ENCODE measurements around the gene FGA.
A peak's percentile ranks its signal among the peaks of the same experiment; 100 is the strongest.
"Not testable (repeated sequence)": the region's sequence is repeated elsewhere in the genome, so short reads cannot be mapped to it uniquely, and the experiment has no call there.

Gene FGA

DNA sequence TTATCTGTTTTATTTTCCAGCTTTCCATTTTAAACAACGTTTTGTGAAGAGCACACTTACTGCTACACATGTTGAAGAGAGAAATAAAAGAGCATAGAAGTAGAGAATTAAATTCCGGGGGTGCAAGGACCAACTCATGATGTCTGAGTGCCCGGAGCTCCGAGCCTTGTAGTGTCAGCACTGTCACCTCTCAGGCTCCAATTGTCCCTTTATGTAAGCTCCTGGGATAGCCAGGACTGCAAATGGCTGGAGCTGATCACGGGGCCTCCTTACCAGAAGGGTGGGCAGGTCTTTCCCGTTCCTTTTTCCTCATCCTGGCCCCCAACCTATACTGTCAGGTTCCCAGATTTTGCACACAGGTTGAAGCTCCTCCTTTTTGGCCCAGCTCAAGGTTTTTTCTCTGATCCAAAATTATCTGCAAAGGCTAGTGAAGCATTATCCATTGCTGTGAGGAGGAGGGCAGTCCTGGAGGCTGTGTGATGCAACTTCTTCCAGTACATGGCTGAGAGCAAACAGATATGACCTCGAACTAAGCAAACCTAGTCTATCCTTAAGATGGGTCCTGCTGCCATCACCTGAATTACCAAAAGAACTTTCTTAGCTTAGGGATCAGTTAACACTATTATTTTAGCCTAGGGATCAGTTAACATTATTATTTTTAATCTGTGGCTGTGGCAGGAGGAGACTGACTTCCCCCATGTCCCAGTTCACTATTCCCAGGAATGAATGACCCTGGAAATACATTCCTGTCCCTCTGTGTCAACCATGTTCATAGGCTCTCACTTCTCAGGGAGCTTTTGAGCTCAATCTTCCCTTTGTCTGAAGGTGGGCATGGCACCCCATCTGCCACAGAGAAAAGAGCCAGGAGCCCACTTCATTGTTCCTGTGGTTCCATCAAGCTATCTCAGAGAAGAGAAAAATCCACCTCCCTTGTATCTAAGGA lies 22.2 kb upstream of the FGA start, which contains the start of gene FGG:
FGG (minus strand) TSS at position 185 of the 943 bp plus-strand sequence; CDS start at position 138, 47 bp downstream.
- Mint-ChIP-seq H3K4me3 (no peak within 1 kb of the TSS), H3K27ac (no peak within 1 kb of the TSS), H3K9me3 (no peaks in the 10 kb centered on the region), H3K4me1 (peaks cover 8% of the 10 kb centered on the region), H3K27me3 (peaks cover 9% of the 10 kb centered on the region)
- no peak for ATAC-seq
- DNase-seq, result no peak

DNA sequence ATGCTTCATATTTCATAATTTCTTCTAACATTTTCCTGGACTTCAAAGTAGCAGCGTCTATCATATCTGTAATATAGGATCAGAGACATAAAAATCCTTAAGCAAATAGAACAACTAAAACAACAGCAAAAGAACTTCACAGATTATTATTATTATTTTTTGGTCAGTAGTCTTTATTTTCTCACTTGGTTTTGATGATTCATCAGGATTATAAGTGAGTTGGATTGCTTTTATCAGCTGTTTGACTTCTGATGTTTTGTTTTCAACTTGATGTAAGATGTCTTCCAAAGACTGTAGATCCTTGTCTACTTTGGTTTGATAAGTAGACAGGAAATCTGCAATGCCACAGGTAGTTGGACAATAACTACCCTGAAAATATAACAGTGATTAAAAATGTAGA lies 21.3 kb upstream of the FGA start:
- H3K4me1 Mint-ChIP-seq, result peaks cover 3% of the 10 kb centered on the region
- H3K9me3 Mint-ChIP-seq, result no peaks in the 10 kb centered on the region
- peaks cover 9% of the 10 kb centered on the region for H3K27me3 Mint-ChIP-seq
- H3K27ac Mint-ChIP-seq, result no peak overlapping the region
- no peak overlapping the region for H3K4me3 Mint-ChIP-seq
- DNase-seq (no peak), ATAC-seq (no peak)

DNA sequence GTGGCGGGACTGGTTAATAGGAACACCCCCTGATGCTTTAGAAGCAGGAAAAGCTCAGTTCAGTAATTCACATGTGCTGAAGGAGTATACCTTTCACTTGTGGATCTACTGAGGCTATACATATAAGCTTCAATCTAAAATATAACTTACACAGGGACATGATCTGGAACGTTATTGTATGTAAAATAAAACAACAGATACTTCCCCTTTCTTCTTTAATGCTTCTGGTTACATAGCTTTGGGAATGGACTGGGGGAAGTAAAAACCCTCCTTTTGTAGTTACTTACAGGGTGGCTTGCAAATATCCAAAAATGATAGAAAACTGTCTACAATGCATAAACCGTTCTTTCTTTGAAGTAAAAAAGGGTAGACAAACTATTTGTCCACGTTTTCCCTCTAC lies 20.0 kb upstream of the FGA start:
- H3K4me1 Mint-ChIP-seq, result no peaks in the 10 kb centered on the region
- H3K27me3 Mint-ChIP-seq, result peaks cover 17% of the 10 kb centered on the region
- DNase-seq (no peak), ATAC-seq (no peak)
- H3K9me3 Mint-ChIP-seq, result no peaks in the 10 kb centered on the region
- no peak overlapping the region for H3K4me3 Mint-ChIP-seq
- H3K27ac Mint-ChIP-seq, result no peak overlapping the region

DNA sequence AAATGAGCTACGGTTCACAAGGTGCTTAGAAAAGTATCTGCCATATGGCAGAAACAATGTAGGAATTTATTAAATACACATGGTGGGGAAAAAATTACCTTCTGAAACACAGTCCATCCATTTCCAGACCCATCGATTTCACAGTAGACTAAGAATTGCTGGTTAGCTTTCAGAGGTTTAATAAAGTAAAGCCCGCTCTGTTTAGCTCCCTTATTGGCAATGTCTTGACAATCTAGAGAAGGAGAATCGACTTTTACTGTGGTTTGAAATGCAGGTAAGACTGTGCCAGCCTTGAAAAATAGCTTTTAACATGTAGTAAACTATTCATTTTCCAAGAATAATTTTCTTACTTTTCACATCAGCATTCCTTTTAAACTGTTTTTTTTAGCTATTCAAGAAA lies 19.0 kb upstream of the FGA start:
- Mint-ChIP-seq H3K4me3 (no peak overlapping the region), H3K27me3 (peaks cover 26% of the 10 kb centered on the region), H3K4me1 (no peaks in the 10 kb centered on the region), H3K27ac (no peak overlapping the region), H3K9me3 (no peaks in the 10 kb centered on the region)
- DNase-seq (no peak), ATAC-seq (no peak)

DNA sequence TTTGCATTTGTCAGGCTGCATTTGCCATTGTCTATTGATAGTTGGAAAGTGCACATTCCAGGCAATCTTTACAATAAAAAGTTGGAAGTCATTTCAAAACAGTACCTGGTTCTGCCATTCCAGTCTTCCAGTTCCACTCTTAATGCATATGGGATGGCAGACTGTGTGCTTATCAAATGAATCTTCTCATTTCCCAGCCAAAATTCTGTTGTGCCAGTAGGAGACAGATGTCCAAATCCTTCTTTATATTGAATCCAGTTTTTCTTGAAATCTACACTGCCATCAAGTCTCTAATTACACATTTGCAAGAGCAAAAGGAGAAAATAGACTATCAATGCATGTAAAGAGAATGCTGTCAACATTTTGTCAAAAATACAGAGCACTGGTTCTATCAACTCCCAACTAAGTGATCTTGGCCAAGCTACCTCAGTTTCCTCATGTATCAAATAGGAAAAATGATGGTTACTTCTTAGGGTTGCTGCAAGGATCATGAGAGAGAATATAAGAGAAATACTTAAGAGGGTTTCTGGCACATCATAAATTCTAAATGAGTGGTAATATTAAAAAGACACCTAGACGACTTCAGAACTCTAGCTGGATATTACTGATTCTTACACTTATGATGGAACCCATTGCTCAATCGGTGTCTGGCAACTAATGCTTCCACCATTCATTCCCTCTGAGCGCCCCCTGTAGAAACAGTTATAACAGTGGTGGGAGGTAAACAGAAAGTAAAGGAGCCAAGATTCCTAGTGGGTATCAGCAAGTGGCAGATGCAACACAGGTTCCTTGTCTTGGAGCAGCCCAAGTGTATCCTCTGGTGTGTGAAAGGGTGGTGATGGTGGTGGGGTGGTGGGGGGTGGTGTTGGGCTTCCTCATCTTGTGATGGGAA lies 18.1 kb upstream of the FGA start:
- DNase-seq (no peak), ATAC-seq (no peak)
- Mint-ChIP-seq H3K27me3 (peaks cover 26% of the 10 kb centered on the region), H3K4me3 (no peak overlapping the region), H3K9me3 (no peaks in the 10 kb centered on the region), H3K27ac (no peak overlapping the region), H3K4me1 (no peaks in the 10 kb centered on the region)

DNA sequence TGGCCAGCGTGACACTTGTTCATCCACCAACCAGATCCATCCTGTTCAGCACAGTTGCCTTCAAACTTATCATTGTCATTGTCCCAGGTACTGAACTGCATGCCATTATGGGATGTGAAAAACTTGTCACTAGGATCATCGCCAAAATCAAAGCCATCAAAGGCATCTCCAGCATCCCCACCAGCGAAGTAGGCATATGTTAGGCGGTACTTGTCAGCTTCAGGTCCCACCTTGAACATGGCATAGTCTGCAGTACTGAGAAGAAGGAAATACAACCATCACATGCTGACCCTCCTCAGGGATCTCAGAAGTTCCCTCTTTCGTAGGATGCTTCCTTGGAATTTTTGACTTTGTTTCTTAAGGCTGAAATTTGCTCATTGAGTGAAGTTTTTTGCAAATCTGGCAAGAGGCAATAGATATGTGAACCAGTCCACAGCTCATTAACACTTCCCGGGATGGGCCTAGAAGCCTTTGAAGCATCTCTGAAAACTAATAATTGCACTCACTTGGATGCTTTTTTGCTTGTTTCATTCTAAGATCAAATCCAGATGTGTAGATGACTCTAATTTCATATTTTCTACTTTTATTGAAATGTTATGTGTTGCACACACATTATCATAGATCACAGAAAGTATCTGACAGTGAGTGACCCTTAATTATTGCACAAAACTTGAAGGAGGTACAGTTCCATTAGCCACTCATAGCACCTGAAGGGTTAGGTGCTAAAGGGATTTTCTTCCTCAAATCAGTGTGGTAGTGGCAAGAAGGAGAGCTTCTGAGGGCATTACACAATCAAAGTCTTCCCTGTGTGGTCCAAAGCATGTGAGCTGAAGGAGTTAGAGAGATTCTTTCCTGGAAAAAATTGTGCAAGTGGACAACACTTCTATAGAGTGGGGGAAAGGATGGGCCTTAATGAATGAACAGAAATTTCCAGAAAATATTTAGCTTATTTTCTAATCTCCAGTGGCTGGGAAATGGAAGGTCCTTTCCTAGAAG lies 16.5 kb upstream of the FGA start:
- ATAC-seq (no peak), DNase-seq (no peak)
- Mint-ChIP-seq H3K27ac (no peak overlapping the region), H3K4me1 (no peaks in the 10 kb centered on the region), H3K27me3 (peaks cover 31% of the 10 kb centered on the region), H3K4me3 (no peak overlapping the region), H3K9me3 (no peaks in the 10 kb centered on the region)

DNA sequence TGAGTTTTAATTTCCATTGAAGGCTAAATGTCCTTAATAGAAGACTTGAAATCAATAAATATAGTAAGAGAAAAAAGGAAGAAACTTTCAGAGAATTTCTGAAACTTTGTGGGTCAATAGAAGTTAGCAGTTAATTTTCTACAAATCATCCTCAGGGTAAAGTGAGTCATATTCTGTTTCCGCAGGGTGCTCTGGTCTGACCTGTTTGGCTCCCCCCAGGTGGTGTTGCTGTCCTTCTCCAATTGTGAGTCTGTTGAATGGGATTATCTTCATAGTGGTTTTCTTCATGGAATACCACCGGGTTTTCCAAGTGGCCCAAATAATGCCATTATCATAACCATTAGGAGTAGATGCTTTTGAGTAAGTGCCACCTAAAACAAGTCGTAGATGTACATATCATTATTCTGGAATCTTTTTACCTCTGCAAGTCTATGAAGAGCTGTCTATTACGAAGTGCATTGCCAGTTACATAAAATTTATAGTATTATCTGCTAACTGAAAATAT lies 14.2 kb upstream of the FGA start:
- Mint-ChIP-seq H3K9me3 (no peaks in the 10 kb centered on the region), H3K27ac (no peak overlapping the region), H3K27me3 (peaks cover 42% of the 10 kb centered on the region), H3K4me3 (no peak overlapping the region), H3K4me1 (no peaks in the 10 kb centered on the region)
- ATAC-seq, result no peak
- DNase-seq, result no peak

DNA sequence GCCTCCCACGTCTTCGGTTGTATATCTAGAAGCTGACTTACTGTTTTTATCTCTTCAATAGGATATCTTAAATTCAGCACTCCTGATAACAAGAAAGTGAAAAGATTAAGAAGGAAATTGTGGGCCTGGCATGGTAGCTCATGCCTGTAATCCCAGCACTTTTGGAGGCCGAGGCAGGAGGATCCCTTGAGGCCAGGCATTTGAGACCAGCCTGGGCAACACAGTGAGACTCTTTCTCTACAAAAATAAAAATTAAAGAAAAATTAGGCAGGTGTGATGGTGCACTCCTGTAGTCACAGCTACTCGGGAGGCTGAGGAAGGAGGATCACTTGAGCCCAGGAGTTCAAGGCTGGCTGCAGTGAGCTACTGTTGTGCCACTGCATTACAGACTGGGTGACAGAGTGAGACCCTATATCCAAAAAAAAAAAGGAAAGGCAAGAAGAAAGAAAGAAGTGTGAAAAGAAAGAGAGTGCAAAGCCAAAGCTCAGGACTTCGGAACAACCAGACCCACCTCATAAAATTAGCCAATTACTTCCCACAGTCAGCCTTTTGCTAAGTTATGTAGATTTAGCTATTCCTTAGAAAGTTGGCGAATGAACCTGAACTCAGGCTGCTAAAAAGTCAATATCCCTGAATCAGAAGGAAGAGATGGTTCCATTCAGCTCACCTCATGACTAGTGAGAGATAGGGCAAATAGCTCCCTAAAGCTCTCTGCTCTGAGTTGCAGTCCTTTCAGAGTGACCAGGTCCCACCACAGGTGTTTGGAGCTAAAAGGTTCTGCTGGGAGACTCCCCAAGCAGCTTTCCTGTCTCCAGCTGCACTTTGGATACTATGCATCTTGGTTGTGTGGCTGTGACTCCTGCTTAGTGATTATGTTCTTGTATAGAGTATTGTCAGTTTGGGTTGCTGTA lies 12.7 kb upstream of the FGA start:
- H3K9me3 Mint-ChIP-seq, result no peaks in the 10 kb centered on the region
- no peaks in the 10 kb centered on the region for H3K4me1 Mint-ChIP-seq
- ATAC-seq (no peak), DNase-seq (no peak)
- no peak overlapping the region for H3K4me3 Mint-ChIP-seq
- H3K27ac Mint-ChIP-seq, result no peak overlapping the region
- H3K27me3 Mint-ChIP-seq, result peaks cover 35% of the 10 kb centered on the region

DNA sequence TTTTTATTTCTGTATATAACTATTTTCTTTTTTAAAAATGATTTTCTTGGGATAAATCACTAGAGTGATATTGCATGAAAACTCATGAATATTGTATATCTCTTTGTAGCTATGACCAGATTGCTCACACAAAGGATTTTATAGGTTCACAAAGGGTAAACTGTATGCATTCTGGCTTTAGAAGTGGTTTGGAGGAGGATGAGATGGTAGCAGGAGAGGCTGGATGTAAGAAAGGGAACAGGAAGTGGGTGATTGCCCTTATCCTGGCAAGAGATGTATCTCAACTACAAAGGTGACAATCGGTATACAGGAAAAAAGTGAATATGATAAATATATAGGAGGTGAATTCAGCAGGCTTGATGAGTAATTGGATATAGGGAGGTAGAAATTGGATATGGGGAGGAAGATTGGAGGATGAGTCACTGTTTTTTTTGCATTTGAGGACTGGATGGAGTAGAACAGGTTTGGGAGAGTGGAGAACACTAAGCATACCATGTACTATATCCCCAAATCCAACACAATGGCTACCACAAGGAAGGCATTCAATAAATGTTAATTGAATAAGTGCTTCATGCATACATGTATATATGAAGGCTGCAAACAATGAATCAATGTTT lies 12.0 kb upstream of the FGA start:
- Mint-ChIP-seq H3K4me3 (no peak overlapping the region), H3K4me1 (no peaks in the 10 kb centered on the region), H3K27me3 (peaks cover 33% of the 10 kb centered on the region), H3K27ac (no peak overlapping the region), H3K9me3 (no peaks in the 10 kb centered on the region)
- ATAC-seq (no peak), DNase-seq (no peak)

DNA sequence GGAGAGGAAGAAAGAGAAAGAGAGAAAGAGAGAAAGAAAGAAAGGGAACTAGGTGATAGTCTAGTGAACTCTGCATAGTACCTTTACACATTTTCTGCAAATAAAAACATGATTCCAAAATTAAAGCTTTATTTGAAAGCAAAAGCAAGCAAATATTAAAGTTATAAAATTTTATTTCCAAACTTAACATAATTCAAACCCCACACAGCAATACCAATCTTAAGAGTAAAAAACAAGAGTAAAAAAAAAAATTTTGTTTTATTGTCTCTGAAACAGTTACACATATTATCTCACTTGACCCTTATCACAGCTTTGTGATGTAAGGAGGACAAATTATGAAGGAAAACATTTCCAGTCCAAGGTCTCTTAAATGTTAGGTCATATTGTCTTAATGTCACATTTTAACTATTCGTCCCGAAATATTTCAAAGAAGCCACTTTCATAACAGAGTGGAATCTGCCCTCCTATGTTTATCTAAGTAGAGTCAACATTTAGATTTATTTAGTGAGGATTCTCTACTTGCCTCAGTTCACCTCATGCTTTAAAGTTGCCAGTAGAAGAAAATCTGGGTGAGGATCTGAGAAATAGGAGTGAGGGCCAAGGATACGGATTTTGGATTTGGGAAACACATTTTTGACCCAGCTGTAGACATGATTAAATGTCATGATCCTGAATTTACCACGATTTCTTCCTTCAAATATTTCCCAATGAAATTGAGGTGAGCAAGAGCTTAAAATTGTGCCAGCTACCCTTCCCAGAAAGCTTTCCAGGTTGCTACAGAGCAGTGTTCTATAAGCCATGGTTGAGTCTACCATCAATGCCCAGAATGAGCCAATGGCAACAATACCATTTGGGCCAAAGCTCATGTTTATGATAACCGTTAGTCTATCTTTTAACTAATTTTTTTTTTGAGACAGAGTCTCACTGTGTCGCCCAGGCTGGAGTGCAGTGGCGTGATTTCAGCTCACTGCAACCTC lies 7.5 kb upstream of the FGA start:
- Mint-ChIP-seq H3K4me1 (no peaks in the 10 kb centered on the region), H3K9me3 (no peaks in the 10 kb centered on the region), H3K4me3 (no peak overlapping the region), H3K27ac (peak overlapping the region in 1 of 2 donors; percentile 42), H3K27me3 (peaks cover 23% of the 10 kb centered on the region)
- no peak for ATAC-seq
- no peak for DNase-seq

DNA sequence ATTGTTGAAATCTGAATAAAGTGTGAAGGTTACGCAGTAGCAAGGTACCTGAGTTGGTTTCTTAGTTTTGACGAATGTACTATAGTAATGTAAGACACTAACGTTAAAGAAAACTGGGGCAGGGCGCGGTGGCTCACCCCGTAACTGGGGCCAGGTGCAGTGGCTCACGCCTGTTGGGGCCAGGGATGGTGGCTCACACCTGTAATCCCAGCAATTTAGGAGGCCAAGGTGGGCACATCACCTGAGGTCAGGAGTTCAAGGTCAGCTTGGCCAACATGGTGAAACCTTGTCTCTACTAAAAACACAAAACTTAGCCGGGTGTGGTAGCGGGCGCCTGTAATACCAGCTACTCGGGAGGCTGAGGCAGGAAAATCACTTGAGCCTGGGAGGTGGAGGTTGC lies 6.7 kb upstream of the FGA start:
- H3K4me1 Mint-ChIP-seq, ATAC-seq, H3K4me3 Mint-ChIP-seq, H3K9me3 Mint-ChIP-seq, H3K27ac Mint-ChIP-seq, DNase-seq: not testable (repeated sequence)
- H3K27me3 Mint-ChIP-seq, result peaks cover 20% of the 10 kb centered on the region

DNA sequence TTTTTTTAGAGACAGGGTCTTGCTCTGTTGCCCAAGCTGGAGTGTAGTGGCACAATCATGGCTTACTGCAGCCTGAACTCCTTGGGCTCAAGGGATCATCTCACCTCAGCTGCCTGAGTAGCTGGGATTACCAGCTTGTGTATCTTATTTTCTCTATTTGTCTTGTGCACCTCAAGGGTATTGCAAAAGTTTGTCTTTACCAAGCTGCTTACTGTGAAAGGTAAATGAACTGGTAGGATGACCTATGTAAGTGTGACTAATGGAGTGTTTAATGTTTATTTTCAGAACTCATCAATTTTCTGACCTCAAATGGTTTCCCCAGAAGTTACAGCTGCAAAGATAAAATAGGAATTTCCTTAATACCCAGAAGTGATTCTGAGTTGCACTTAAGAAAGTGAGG lies 5.3 kb upstream of the FGA start:
- H3K4me3 Mint-ChIP-seq, result no peak overlapping the region
- H3K4me1 Mint-ChIP-seq, result no peaks in the 10 kb centered on the region
- no peak overlapping the region for H3K27ac Mint-ChIP-seq
- ATAC-seq, result no peak
- no peaks in the 10 kb centered on the region for H3K9me3 Mint-ChIP-seq
- DNase-seq, result no peak
- H3K27me3 Mint-ChIP-seq, result peaks cover 16% of the 10 kb centered on the region

DNA sequence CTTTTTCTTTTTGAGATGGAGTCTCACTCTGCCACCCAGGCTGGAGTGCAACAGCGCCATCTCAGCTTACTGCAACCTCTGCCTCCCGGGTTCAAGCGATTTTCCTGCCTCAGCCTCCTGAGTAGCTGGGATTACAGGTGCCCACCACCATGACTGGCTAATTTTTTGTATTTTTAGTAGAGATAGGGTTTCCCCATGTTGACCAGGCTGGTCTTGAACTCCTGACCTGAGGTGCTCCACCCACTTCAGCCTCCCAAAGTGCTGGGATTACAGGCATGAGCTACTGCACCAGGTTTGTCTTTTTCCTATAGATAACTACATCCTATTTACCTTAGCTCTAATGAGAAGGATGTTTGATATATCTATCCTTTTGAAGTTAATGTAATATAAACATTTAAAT lies 3.8 kb upstream of the FGA start:
- not testable (repeated sequence) for DNase-seq, H3K9me3 Mint-ChIP-seq, H3K27ac Mint-ChIP-seq, H3K4me3 Mint-ChIP-seq, ATAC-seq, H3K4me1 Mint-ChIP-seq
- H3K27me3 Mint-ChIP-seq, result peaks cover 24% of the 10 kb centered on the region
